HG02943 (cell line): ENCODE measurements around the gene NOP53.
"Not testable (repeated sequence)": the region's sequence is repeated elsewhere in the genome, so short reads cannot be mapped to it uniquely, and the experiment has no call there.

Experiments used
- ATAC-seq: cut with Tn5 transposase; IDR thresholded peaks from one replicate; pipeline ENCODE4 v1.9.1; 2021; ENCODE audit warnings: mild to moderate bottlenecking, low read depth, moderate library complexity; ENCODE audit not compliant: unreplicated experiment

The NOP53 gene

GRCh38 chr19:47769534-47769933 is 24.2 kb downstream of the NOP53 start:
- no peak for ATAC-seq

- not testable (repeated sequence) for ATAC-seq
Observed at GRCh38 chr19:47771291-47771690, 25.9 kb downstream of the NOP53 start.

GRCh38 chr19:47776568-47776967 is 31.2 kb downstream of the NOP53 start:
- no peak for ATAC-seq

- ATAC-seq, result not testable (repeated sequence)
Observed at GRCh38 chr19:47777245-47778048, 32.1 kb downstream of the NOP53 start.

GRCh38 chr19:47778049-47778953 is 33.0 kb downstream of the NOP53 start, which contains the start of gene SELENOW:
SELENOW (plus strand) TSS chr19:47778703; CDS start chr19:47778786, 83 bp downstream.
- ATAC-seq, result peak; percentile 57

- ATAC-seq, result no peak
Observed at GRCh38 chr19:47778954-47779351, 33.6 kb downstream of the NOP53 start.

- ATAC-seq, result no peak
Observed at GRCh38 chr19:47779524-47780214, 34.3 kb downstream of the NOP53 start.

- ATAC-seq, result no peak
Observed at GRCh38 chr19:47780215-47780551, 34.8 kb downstream of the NOP53 start.

GRCh38 chr19:47781590-47782262 is 36.4 kb downstream of the NOP53 start:
- no peak for ATAC-seq

- no peak for ATAC-seq
Observed at GRCh38 chr19:47786566-47786965, 41.2 kb downstream of the NOP53 start.

GRCh38 chr19:47787307-47787706 is 42.0 kb downstream of the NOP53 start:
- ATAC-seq, result not testable (repeated sequence)

GRCh38 chr19:47789811-47790210 is 44.5 kb downstream of the NOP53 start:
- not testable (repeated sequence) for ATAC-seq

GRCh38 chr19:47790398-47790814 is 45.1 kb downstream of the NOP53 start:
- no peak for ATAC-seq

GRCh38 chr19:47792616-47793015 is 47.3 kb downstream of the NOP53 start:
- no peak for ATAC-seq

- ATAC-seq, result no peak
Observed at GRCh38 chr19:47794526-47794925, 49.2 kb downstream of the NOP53 start.

GRCh38 chr19:47796785-47797184 is 51.4 kb downstream of the NOP53 start:
- no peak for ATAC-seq

GRCh38 chr19:47797996-47798903 is 52.9 kb downstream of the NOP53 start:
- ATAC-seq, result no peak

GRCh38 chr19:47798904-47799266 is 53.5 kb downstream of the NOP53 start:
- ATAC-seq, result no peak

GRCh38 chr19:47801270-47801669 is 55.9 kb downstream of the NOP53 start:
- ATAC-seq, result no peak
